IMR-90 (cell line): ENCODE results near the gene PPP1R12B. TPM values are rescaled to one million over a fixed set of nuclear protein-coding genes. Genes with fewer than 3 reads are reported as not detected.

ENCODE experiments used
- polyA plus RNA-seq, 3 experiments: library from polyadenylated mRNA; depleted of rRNA; stranded (reverse); fragments of >200 nt; gene quantifications; 2 replicates each; pipeline ENCODE4 v1.2.3, GENCODE V29; 2012; ENCODE audit warnings: low replicate concordance in 1 of 3
- total RNA-seq: library from RNA; depleted of rRNA; stranded (reverse); fragments of >200 nt; gene quantifications from 2 replicates; pipeline ENCODE4 v1.2.3, GENCODE V29; 2012
- TF ChIP-seq, protein P1 (sequence below): fragments of 150-350 bp; IDR thresholded peaks from 2 replicates; pipeline ENCODE4 v1.6.1; 2016; ENCODE audit warnings: low read depth, mild to moderate bottlenecking, low read length, moderate library complexity, borderline replicate concordance

Gene PPP1R12B
- total and polyA plus RNA-seq, 2 of the 4 experiments (the other 2 are of a cell fraction) = 8.5 to 12.0 TPM

DNA sequence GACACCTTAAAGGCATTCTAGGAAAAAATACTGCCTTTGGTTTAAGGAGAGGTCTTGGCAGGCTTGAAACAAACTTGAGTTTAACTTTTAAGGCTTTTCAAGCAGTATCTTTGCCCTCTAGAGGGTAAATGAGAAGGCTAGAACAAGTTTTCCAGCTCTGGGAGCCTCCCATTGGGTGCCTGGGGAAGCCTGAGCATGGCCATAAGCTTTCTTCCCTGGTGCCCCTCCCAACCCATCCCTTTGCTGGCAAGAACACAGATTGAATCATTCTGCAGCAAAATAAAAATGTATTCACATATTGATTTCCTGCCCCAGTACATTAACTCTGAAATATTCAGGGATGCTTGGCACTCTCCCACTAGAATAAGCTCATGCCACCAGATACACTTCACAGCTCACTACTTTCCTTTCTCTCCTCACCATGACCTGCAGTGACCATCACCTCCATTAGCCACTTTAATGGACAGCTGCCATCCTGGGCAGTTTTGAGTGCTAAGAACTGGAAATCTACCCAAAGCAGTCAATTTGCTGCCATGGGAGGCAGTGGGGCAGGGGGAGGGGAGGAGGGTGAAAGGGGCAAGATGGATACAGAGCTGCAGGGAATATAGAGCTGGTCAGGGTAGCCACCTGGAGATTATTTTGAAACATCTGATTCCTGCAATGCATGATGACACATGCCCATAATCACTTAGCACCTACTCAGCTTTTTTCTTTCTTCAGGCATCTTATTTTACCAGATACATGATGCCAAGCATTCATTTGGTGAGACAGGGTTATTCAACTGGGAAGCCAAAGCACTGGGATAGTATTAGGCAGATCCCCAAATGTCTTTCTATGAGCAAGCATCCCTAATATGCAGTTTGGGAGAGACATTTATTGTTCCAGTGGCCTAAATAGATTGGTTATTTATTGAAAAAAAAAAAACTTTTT lies 221.2 kb downstream of the PPP1R12B start (continued):
- TF ChIP-seq, protein P1, sequence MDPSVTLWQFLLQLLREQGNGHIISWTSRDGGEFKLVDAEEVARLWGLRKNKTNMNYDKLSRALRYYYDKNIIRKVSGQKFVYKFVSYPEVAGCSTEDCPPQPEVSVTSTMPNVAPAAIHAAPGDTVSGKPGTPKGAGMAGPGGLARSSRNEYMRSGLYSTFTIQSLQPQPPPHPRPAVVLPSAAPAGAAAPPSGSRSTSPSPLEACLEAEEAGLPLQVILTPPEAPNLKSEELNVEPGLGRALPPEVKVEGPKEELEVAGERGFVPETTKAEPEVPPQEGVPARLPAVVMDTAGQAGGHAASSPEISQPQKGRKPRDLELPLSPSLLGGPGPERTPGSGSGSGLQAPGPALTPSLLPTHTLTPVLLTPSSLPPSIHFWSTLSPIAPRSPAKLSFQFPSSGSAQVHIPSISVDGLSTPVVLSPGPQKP = no peak
